ENCODE measurements around the gene TSPAN9. TPM values are rescaled to one million over a fixed set of nuclear protein-coding genes. Genes with fewer than 3 reads are reported as not detected.

The TSPAN9 gene
- total RNA-seq, 1 experiment from 2014 or later = 7.7 TPM

GRCh38 chr12:3049176-3049575, 28.0 kb upstream of the TSPAN9 start:
- Histone ChIP-seq H3K9me3 (ENCODE audit: control insufficient read depth, insufficient read depth, low read depth, low read length) (no peaks in the 10 kb centered on the region), H3K27ac (ENCODE audit: low read length) (no peak overlapping the region), H3K27me3 (ENCODE audit: control insufficient read depth, insufficient read depth, low read length) (no peaks in the 10 kb centered on the region), H3K36me3 (ENCODE audit: control insufficient read depth, insufficient read depth, low read length) (no peaks in the 10 kb centered on the region), H3K4me3 (ENCODE audit: low read depth in 2 of 2, low read length in 2 of 2) (no peak overlapping the region), H3K4me1 (ENCODE audit: control insufficient read depth, insufficient read depth, low read length) (no peaks in the 10 kb centered on the region)
- DNase-seq (ENCODE audit: low read depth, low spot score) = no peak
- intact Hi-C loops (cut with micrococcal nuclease; ENCODE audit: unreplicated experiment) (no loop called here), in situ Hi-C loops (cut with HindIII; ENCODE audit: low pct_unique_long_range_greater_than_20kb, low sequenced_read_pairs) (no loop called here)
- POLR2A ChIA-PET = no interaction called here
- ATAC-seq = no peak
- CTCF ChIA-PET = no interaction called here
- TF ChIP-seq POLR2AphosphoS5 (IDR thresholded peaks at IDR 0.05; ENCODE audit: low read depth, low read length) (no peak), CTCF (IDR thresholded peaks at IDR 0.05) (no peak), SIN3A (IDR thresholded peaks at IDR 0.05; ENCODE audit: borderline replicate concordance, insufficient read depth, low read depth, low read length) (no peak), REST (IDR thresholded peaks at IDR 0.05; ENCODE audit: insufficient read depth in 1 of 2, low read depth in 2 of 2, low read length in 1 of 2) (no peak), TCF7L2 (IDR thresholded peaks at IDR 0.05; ENCODE audit: low read depth, low read length) (no peak)
- no TSS peak for BruUV-seq (replicated peaks)

GRCh38 chr12:3049611-3050249, 27.4 kb upstream of the TSPAN9 start:
- H3K27ac ChIP-seq (ENCODE audit: low read length) = no peak overlapping the region
- intact Hi-C loops (cut with micrococcal nuclease; ENCODE audit: unreplicated experiment) = no loop called here

More at GRCh38 chr12:3049611-3050249, 27.4 kb upstream of the TSPAN9 start:
- no TSS peak for BruUV-seq (replicated peaks)
- no peak for DNase-seq (ENCODE audit: low read depth, low spot score)
- ChIA-PET CTCF (no interaction called here), POLR2A (no interaction called here)
- Histone ChIP-seq H3K4me3 (ENCODE audit: low read depth in 2 of 2, low read length in 2 of 2) (no peak overlapping the region), H3K9me3 (ENCODE audit: control insufficient read depth, insufficient read depth, low read depth, low read length) (no peaks in the 10 kb centered on the region), H3K36me3 (ENCODE audit: control insufficient read depth, insufficient read depth, low read length) (no peaks in the 10 kb centered on the region), H3K27me3 (ENCODE audit: control insufficient read depth, insufficient read depth, low read length) (no peaks in the 10 kb centered on the region), H3K4me1 (ENCODE audit: control insufficient read depth, insufficient read depth, low read length) (no peaks in the 10 kb centered on the region)
- in situ Hi-C loops (cut with HindIII; ENCODE audit: low pct_unique_long_range_greater_than_20kb, low sequenced_read_pairs) = no loop called here
- ATAC-seq = no peak
- no peak for TF ChIP-seq SIN3A (IDR thresholded peaks at IDR 0.05; ENCODE audit: borderline replicate concordance, insufficient read depth, low read depth, low read length)
- TF ChIP-seq REST (IDR thresholded peaks at IDR 0.05; ENCODE audit: insufficient read depth in 1 of 2, low read depth in 2 of 2, low read length in 1 of 2) = no peak
- TF ChIP-seq TCF7L2 (IDR thresholded peaks at IDR 0.05; ENCODE audit: low read depth, low read length) = no peak
- TF ChIP-seq POLR2AphosphoS5 (IDR thresholded peaks at IDR 0.05; ENCODE audit: low read depth, low read length) = no peak
- no peak for TF ChIP-seq CTCF (IDR thresholded peaks at IDR 0.05)
